Natural killer cell (primary cell): ENCODE measurements around the gene KSR1. TPM values are rescaled to one million over a fixed set of nuclear protein-coding genes. Genes with fewer than 3 reads are reported as not detected.
"Not testable (repeated sequence)": the region's sequence is repeated elsewhere in the genome, so short reads cannot be mapped to it uniquely, and the experiment has no call there.

Experiments
- ATAC-seq, 3 donors: fragments of 150-1000 bp in 2 of 3; fragments of 200-7000 bp in 1 of 3; cut with Tn5 transposase; 1 replicate in 1 of 3; 2 replicates in 2 of 3; pipeline ENCODE4 v1.10.0; 2021; ENCODE audit warnings: mild to moderate bottlenecking in 2 of 3, moderate library complexity in 2 of 3
- DNase-seq, 2 donors: peaks; one replicate each; pipeline versions ENCODE4 v3.0.0 to v3.0.0-alpha.2; 2013 to 2021; ENCODE audit warnings: mixed read lengths in 1 of 2
- H3K27ac ChIP-seq: one replicate; pipeline ENCODE4 v1.5.1; 2013; ENCODE audit warnings: mild to moderate bottlenecking, low read length
- H3K27me3 ChIP-seq: one replicate; pipeline ENCODE4 v1.6.1; 2013; ENCODE audit warnings: low read length; ENCODE audit not compliant: control insufficient read depth, insufficient read depth
- H3K36me3 ChIP-seq: one replicate; pipeline ENCODE4 v1.6.1; 2013; ENCODE audit warnings: low read length; ENCODE audit not compliant: control insufficient read depth, insufficient read depth
- H3K4me1 ChIP-seq: one replicate; pipeline ENCODE4 v1.6.1; 2013; ENCODE audit warnings: low read length; ENCODE audit not compliant: control insufficient read depth, insufficient read depth
- H3K4me3 ChIP-seq: one replicate; pipeline ENCODE4 v1.5.1; 2013; ENCODE audit warnings: low read length
- H3K9me3 ChIP-seq: one replicate; pipeline ENCODE4 v1.6.1; 2013; ENCODE audit warnings: low read length; ENCODE audit not compliant: control insufficient read depth, insufficient read depth
- H3K27ac Mint-ChIP-seq, 2 donors: one replicate each; pipeline ENCODE4 v1.8.0; 2022; ENCODE audit warnings: mild to moderate bottlenecking in 2 of 2, mixed read lengths in 2 of 2, moderate library complexity in 1 of 2
- H3K27me3 Mint-ChIP-seq, 2 donors: one replicate each; pipeline ENCODE4 v1.8.0; 2022; ENCODE audit warnings: low read depth in 2 of 2, mixed read lengths in 2 of 2
- H3K36me3 Mint-ChIP-seq: one replicate; pipeline ENCODE4 v1.8.0; 2022; ENCODE audit warnings: mixed read lengths
- H3K4me1 Mint-ChIP-seq, 2 donors: one replicate each; pipeline ENCODE4 v1.8.0; 2022; ENCODE audit warnings: mixed read lengths in 2 of 2
- H3K4me3 Mint-ChIP-seq: one replicate; pipeline ENCODE4 v1.8.0; 2022; ENCODE audit warnings: mild to moderate bottlenecking, moderate library complexity, mixed read lengths
- H3K9me3 Mint-ChIP-seq, 2 donors: one replicate each; pipeline ENCODE4 v1.8.0; 2022; ENCODE audit warnings: mixed read lengths in 2 of 2
- CTCF ChIP-seq: fragments of 200-600 bp; IDR thresholded peaks from one replicate; pipeline ENCODE4 v1.8.0; 2022; ENCODE audit warnings: antibody characterized with exemption
- WGBS: methylation state at CpG from one replicate; pipeline ENCODE4 v1.1.7; 2013; ENCODE audit warnings: missing lambda C conversion rate; ENCODE audit not compliant: insufficient coverage; 5-methylcytosine and 5-hydroxymethylcytosine counted together
- intact Hi-C: fragments of 100-400 bp; cut with micrococcal nuclease; formaldehyde crosslinking; loops from one replicate; pipeline ENCODE4 v1.14.2; 2022
- total RNA-seq, 4 donors: library from RNA; stranded (reverse); fragments of 120-200 nt in 1 of 4; gene quantifications; one replicate each; pipeline versions ENCODE4 v1.2.3 to v1.2.4, GENCODE V29; 2013 to 2022

Gene KSR1
- total RNA-seq, 3 donors from 2014 or later (not counting 1 experiment from before 2014, with no cell fraction given): 46.4 to 63.1 (median 59.2) TPM

- H3K9me3 ChIP-seq: no peaks in the 10 kb centered on the region
- no peak for DNase-seq
- Mint-ChIP-seq H3K9me3 (no peaks in the 10 kb centered on the region), H3K27ac (no peak overlapping the region), H3K36me3 (no peaks in the 10 kb centered on the region), H3K4me3 (no peak overlapping the region), H3K27me3 (no peaks in the 10 kb centered on the region), H3K4me1 (peaks cover 25 to 26% of the 10 kb centered on the region in 2 donors)
- no peak for TF ChIP-seq CTCF
- intact Hi-C loops: no loop called here
- no peak overlapping the region for H3K4me3 ChIP-seq
- no peaks in the 10 kb centered on the region for H3K27me3 ChIP-seq
- no peak for ATAC-seq
- 99% methylated on average over 5 of the region's 5 CpGs for WGBS
- peaks cover 6% of the 10 kb centered on the region for H3K4me1 ChIP-seq
- no peak overlapping the region for H3K27ac ChIP-seq
- no peaks in the 10 kb centered on the region for H3K36me3 ChIP-seq
Observed at GRCh38 chr17:27497696-27498095, 41.4 kb downstream of the KSR1 start.

DNA sequence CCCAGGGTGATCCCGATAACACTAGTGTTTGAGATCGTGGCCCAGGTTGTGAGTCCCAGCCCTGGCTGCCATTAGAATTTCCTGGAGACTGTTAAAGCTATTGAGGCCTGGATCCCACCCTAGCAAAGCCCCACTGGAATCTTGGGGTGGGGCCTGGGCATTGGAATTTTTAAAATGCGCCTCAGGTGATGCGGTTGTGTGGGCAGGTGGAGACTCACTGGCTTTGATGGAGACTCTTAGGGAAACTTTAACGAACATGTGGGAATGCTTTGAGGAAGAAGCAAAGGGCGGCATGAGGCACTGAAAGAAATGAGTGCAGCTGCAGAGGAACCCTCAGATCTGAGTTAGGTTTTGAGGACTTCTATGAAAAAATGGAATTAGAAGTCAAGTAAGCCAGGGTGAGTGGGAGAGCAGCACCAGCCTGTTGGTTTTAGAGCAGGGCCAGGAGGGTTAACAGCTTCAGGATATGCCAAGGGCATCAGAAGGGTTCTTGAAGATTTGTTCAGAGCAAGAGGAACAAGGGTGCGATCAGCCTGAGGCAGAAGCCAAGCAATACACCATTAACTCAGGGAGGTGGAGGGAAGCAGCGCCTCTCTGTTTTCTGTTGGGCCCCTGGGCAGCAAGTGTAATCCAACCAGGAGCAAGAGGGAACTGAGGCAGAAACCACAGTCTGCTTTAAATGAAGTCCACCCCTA, 42.5 kb downstream of the KSR1 start:
- Mint-ChIP-seq H3K4me1 (peaks cover 22 to 23% of the 10 kb centered on the region in 2 donors), H3K36me3 (no peaks in the 10 kb centered on the region), H3K27me3 (no peaks in the 10 kb centered on the region), H3K27ac (no peak overlapping the region), H3K4me3 (no peak overlapping the region), H3K9me3 (no peaks in the 10 kb centered on the region)
- 97% methylated on average over 8 of the region's 8 CpGs for WGBS
- Histone ChIP-seq H3K4me1 (peaks cover 6% of the 10 kb centered on the region), H3K9me3 (no peaks in the 10 kb centered on the region), H3K4me3 (no peak overlapping the region), H3K27ac (no peak overlapping the region), H3K27me3 (no peaks in the 10 kb centered on the region), H3K36me3 (no peaks in the 10 kb centered on the region)
- DNase-seq (no peak), ATAC-seq (no peak)
- TF ChIP-seq CTCF: no peak
- intact Hi-C loops: no loop called here

- no peaks in the 10 kb centered on the region for H3K27me3 Mint-ChIP-seq
- no peaks in the 10 kb centered on the region for H3K9me3 ChIP-seq
- H3K36me3 ChIP-seq: no peaks in the 10 kb centered on the region
- H3K27me3 ChIP-seq: no peaks in the 10 kb centered on the region
- no peak overlapping the region for H3K4me3 ChIP-seq
- DNase-seq (no peak), ATAC-seq (no peak)
- peaks cover 6% of the 10 kb centered on the region for H3K4me1 ChIP-seq
- no peak for TF ChIP-seq CTCF
- no peak overlapping the region for H3K27ac Mint-ChIP-seq
- 96% methylated on average over 11 of the region's 11 CpGs for WGBS
- intact Hi-C loops: no loop called here
- no peaks in the 10 kb centered on the region for H3K9me3 Mint-ChIP-seq
- H3K27ac ChIP-seq: no peak overlapping the region
- peaks cover 14 to 22% of the 10 kb centered on the region in 2 donors for H3K4me1 Mint-ChIP-seq
- no peaks in the 10 kb centered on the region for H3K36me3 Mint-ChIP-seq
- H3K4me3 Mint-ChIP-seq: no peak overlapping the region
Observed at GRCh38 chr17:27499451-27500265, 43.4 kb downstream of the KSR1 start.

DNA sequence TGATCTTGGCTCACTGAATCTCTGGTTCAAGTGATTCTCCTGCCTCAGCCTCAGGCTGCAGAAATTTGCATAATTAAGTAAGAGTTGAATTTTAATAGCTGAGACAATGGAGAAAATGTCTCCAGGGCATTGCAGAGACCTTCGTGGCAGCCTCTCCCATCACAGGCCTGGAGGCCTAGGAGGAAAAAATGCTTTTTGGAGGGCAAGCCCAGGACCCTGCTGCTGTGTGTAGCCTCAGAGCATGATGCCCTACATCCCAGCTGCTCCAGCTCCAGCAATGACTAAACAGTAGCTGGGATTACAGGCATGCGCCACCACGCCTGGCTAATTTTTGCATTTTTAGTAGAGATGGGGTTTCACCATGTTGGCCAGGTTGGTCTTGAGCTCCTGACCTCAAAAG, 45.1 kb downstream of the KSR1 start:
- ATAC-seq, H3K4me3 ChIP-seq, DNase-seq, intact Hi-C loops, H3K4me1 ChIP-seq, H3K4me3 Mint-ChIP-seq, H3K36me3 ChIP-seq, H3K27ac Mint-ChIP-seq, H3K27ac ChIP-seq, H3K9me3 ChIP-seq, H3K27me3 ChIP-seq, H3K27me3 Mint-ChIP-seq, H3K9me3 Mint-ChIP-seq, H3K36me3 Mint-ChIP-seq: not testable (repeated sequence)
- peaks cover 16 to 27% of the 10 kb centered on the region in 2 donors for H3K4me1 Mint-ChIP-seq
- WGBS: 98% methylated on average over 3 of the region's 3 CpGs
